Subcutaneous abdominal adipose tissue (tissue), 5 donors: Measurements from ENCODE around the gene GRIP2.

Experiments used
- H3K27ac ChIP-seq: one replicate; pipeline ENCODE4 v1.7.0; 2013; ENCODE audit warnings: low read depth, mild to moderate bottlenecking, inconsistent platforms, low read length, moderate library complexity
- H3K27me3 ChIP-seq, 5 donors: one replicate each; pipeline ENCODE4 v1.7.0; 2013; ENCODE audit warnings: low read length in 5 of 5, inconsistent platforms in 1 of 5; ENCODE audit not compliant: control insufficient read depth in 5 of 5, insufficient read depth in 4 of 5
- H3K36me3 ChIP-seq, 5 donors: one replicate each; pipeline ENCODE4 v1.7.0; 2013; ENCODE audit warnings: low read length in 5 of 5; ENCODE audit not compliant: control insufficient read depth in 5 of 5, insufficient read depth in 5 of 5
- H3K4me1 ChIP-seq, 5 donors: one replicate each; pipeline ENCODE4 v1.7.0; 2013; ENCODE audit warnings: low read length in 5 of 5, mild to moderate bottlenecking in 3 of 5, moderate library complexity in 1 of 5; ENCODE audit not compliant: control insufficient read depth in 5 of 5, insufficient read depth in 5 of 5
- H3K4me3 ChIP-seq, 5 donors: one replicate each; pipeline ENCODE4 v1.7.0; 2013; ENCODE audit warnings: low read length in 5 of 5, low read depth in 1 of 5
- H3K9ac ChIP-seq, 5 donors: one replicate each; pipeline ENCODE4 v1.7.0; 2013; ENCODE audit warnings: low read length in 5 of 5, mild to moderate bottlenecking in 4 of 5, moderate library complexity in 3 of 5
- H3K9me3 ChIP-seq, 5 donors: one replicate each; pipeline ENCODE4 v1.7.0; 2013; ENCODE audit warnings: low read length in 5 of 5; ENCODE audit not compliant: control insufficient read depth in 5 of 5
- donor health status: healthy.
- donor health status: healthy.
- donor health status: healthy.
- donor health status: healthy.
- donor health status: healthy.

GRIP2 gene

GRCh38 chr3:14542656-14543055 lies 2.5 kb upstream of the GRIP2 start:
- Histone ChIP-seq H3K36me3 (no peaks in the 10 kb centered on the region), H3K9ac (no peak overlapping the region), H3K9me3 (no peaks in the 10 kb centered on the region), H3K27me3 (peaks cover 0 to 17% (median 7%) of the 10 kb centered on the region in 5 donors), H3K4me3 (no peak overlapping the region), H3K4me1 (no peaks in the 10 kb centered on the region), H3K27ac (no peak overlapping the region)

GRCh38 chr3:14541646-14542045 lies 1.5 kb upstream of the GRIP2 start:
- Histone ChIP-seq H3K4me1 (no peaks in the 10 kb centered on the region), H3K27me3 (peaks cover 0 to 19% (median 5%) of the 10 kb centered on the region in 5 donors), H3K36me3 (no peaks in the 10 kb centered on the region), H3K9ac (no peak overlapping the region), H3K27ac (no peak overlapping the region), H3K9me3 (no peaks in the 10 kb centered on the region), H3K4me3 (no peak overlapping the region)

- no peak overlapping the region for H3K9ac ChIP-seq
- no peak overlapping the region for H3K27ac ChIP-seq
- H3K27me3 ChIP-seq = peaks cover 0 to 17% (median 5%) of the 10 kb centered on the region in 5 donors
- H3K4me1 ChIP-seq = no peaks in the 10 kb centered on the region
- H3K9me3 ChIP-seq = no peaks in the 10 kb centered on the region
- H3K4me3 ChIP-seq = no peak overlapping the region
- no peaks in the 10 kb centered on the region for H3K36me3 ChIP-seq
Observed at GRCh38 chr3:14540821-14541385, 761 bp upstream of the GRIP2 start.

- Histone ChIP-seq H3K4me1 (peaks cover 0 to 9% (median 0%) of the 10 kb centered on the region in 5 donors), H3K27ac (no peak overlapping the region)
Observed at GRCh38 chr3:14539384-14539741, 779 bp downstream of the GRIP2 start.

GRCh38 chr3:14538451-14539088 lies 1.6 kb downstream of the GRIP2 start:
- peaks cover 2 to 10% (median 7%) of the 10 kb centered on the region in 5 donors for H3K27me3 ChIP-seq
- H3K4me1 ChIP-seq = peaks cover 0 to 17% (median 0%) of the 10 kb centered on the region in 5 donors
- H3K9me3 ChIP-seq = no peaks in the 10 kb centered on the region
- no peak overlapping the region for H3K4me3 ChIP-seq
- no peak overlapping the region for H3K27ac ChIP-seq
- H3K9ac ChIP-seq = no peak overlapping the region
- no peaks in the 10 kb centered on the region for H3K36me3 ChIP-seq

More at GRCh38 chr3:14539384-14539741, 779 bp downstream of the GRIP2 start:
- H3K4me3 ChIP-seq = no peak overlapping the region
- H3K36me3 ChIP-seq = no peaks in the 10 kb centered on the region
- no peaks in the 10 kb centered on the region for H3K9me3 ChIP-seq
- peaks cover 2 to 10% (median 5%) of the 10 kb centered on the region in 5 donors for H3K27me3 ChIP-seq
- H3K9ac ChIP-seq = no peak overlapping the region

- H3K36me3 ChIP-seq = no peaks in the 10 kb centered on the region
- H3K9me3 ChIP-seq = no peaks in the 10 kb centered on the region
- peaks cover 2 to 16% (median 7%) of the 10 kb centered on the region in 5 donors for H3K27me3 ChIP-seq
- H3K4me3 ChIP-seq = no peak overlapping the region
- no peak overlapping the region for H3K9ac ChIP-seq
- H3K4me1 ChIP-seq = peaks cover 0 to 24% (median 0%) of the 10 kb centered on the region in 5 donors
- H3K27ac ChIP-seq = no peak overlapping the region
Observed at GRCh38 chr3:14537590-14538450, 2.3 kb downstream of the GRIP2 start.

- Histone ChIP-seq H3K27ac (no peak overlapping the region), H3K9ac (no peak overlapping the region), H3K4me1 (peaks cover 0 to 26% (median 0%) of the 10 kb centered on the region in 5 donors), H3K36me3 (no peaks in the 10 kb centered on the region), H3K27me3 (peaks cover 2 to 19% (median 9%) of the 10 kb centered on the region in 5 donors), H3K9me3 (no peaks in the 10 kb centered on the region), H3K4me3 (no peak overlapping the region)
Observed at GRCh38 chr3:14536837-14537589, 3.1 kb downstream of the GRIP2 start.

GRCh38 chr3:14536055-14536815 lies 3.9 kb downstream of the GRIP2 start:
- Histone ChIP-seq H3K9me3 (no peaks in the 10 kb centered on the region), H3K36me3 (no peaks in the 10 kb centered on the region), H3K27me3 (peaks cover 2 to 16% (median 9%) of the 10 kb centered on the region in 5 donors), H3K27ac (no peak overlapping the region), H3K9ac (no peak overlapping the region), H3K4me3 (no peak overlapping the region), H3K4me1 (peaks cover 0 to 26% (median 0%) of the 10 kb centered on the region in 5 donors)

GRCh38 chr3:14535616-14536015 lies 4.5 kb downstream of the GRIP2 start:
- peaks cover 0 to 26% (median 0%) of the 10 kb centered on the region in 5 donors for H3K4me1 ChIP-seq
- H3K9me3 ChIP-seq = no peaks in the 10 kb centered on the region
- H3K4me3 ChIP-seq = no peak overlapping the region
- H3K36me3 ChIP-seq = no peaks in the 10 kb centered on the region
- H3K9ac ChIP-seq = no peak overlapping the region
- peaks cover 0 to 16% (median 9%) of the 10 kb centered on the region in 5 donors for H3K27me3 ChIP-seq
- H3K27ac ChIP-seq = no peak overlapping the region
